OCI-LY7 (cell line): Measurements from ENCODE around the gene MEGF6. TPM values are rescaled to one million over a fixed set of nuclear protein-coding genes. Genes with fewer than 3 reads are reported as not detected.

Experiments
- BruUV-seq: library from RNA; stranded (reverse); fragments of 400-500 nt; replicated peaks from 2 replicates; lab custom pipeline; 2021; lab: Mats Ljungman, UMichigan
- CTCF ChIA-PET: fragments of 300-600 bp; sonication (Branson Sonifier 250); formaldehyde crosslinking; loops from one replicate; lab custom pipeline; 2022; ENCODE audit warnings: antibody characterized with exemption; ENCODE audit not compliant: unreplicated experiment; lab: Charles Lee
- POLR2A ChIA-PET: fragments of 300-600 bp; sonication (Branson Sonifier 250); formaldehyde crosslinking; loops from one replicate; lab custom pipeline; 2022; ENCODE audit warnings: antibody characterized with exemption; lab: Charles Lee
- DNase-seq: peaks from one replicate; pipeline ENCODE4 v3.0.0-alpha.2; 2015; ENCODE audit warnings: low spot score
- H2AFZ ChIP-seq: fragments of 200-600 bp; sonication (generic), shearing (Covaris generic); 2 replicates; pipeline ENCODE4 v1.6.1; 2014; ENCODE audit warnings: mild to moderate bottlenecking, antibody characterized with exemption, low read length, moderate library complexity
- H3K27ac ChIP-seq: fragments of 200-600 bp; sonication (generic); 2 replicates; pipeline ENCODE4 v1.5.1; 2014; ENCODE audit warnings: mixed run types, low read depth, mild to moderate bottlenecking, moderate library complexity, low read length, inconsistent platforms; ENCODE audit not compliant: poor library complexity, severe bottlenecking
- H3K36me3 ChIP-seq: fragments of 200-600 bp; sonication (generic); 2 replicates; pipeline ENCODE4 v1.6.1; 2014; ENCODE audit warnings: mild to moderate bottlenecking, antibody characterized with exemption, low read length, moderate library complexity, mixed read lengths; ENCODE audit not compliant: insufficient read depth
- H3K4me1 ChIP-seq: fragments of 200-600 bp; sonication (generic); 2 replicates; pipeline ENCODE4 v1.5.1; 2014; ENCODE audit warnings: mild to moderate bottlenecking, low read length; ENCODE audit not compliant: insufficient read depth, poor library complexity, severe bottlenecking
- H3K4me2 ChIP-seq: fragments of 200-600 bp; sonication (generic); 2 replicates; pipeline ENCODE4 v1.6.1; 2014; ENCODE audit warnings: mild to moderate bottlenecking, low read length
- H3K4me3 ChIP-seq: fragments of 200-600 bp; sonication (generic); 2 replicates; pipeline ENCODE4 v1.5.1; 2014; ENCODE audit warnings: mild to moderate bottlenecking, low read depth, low read length; ENCODE audit not compliant: poor library complexity, severe bottlenecking
- H3K79me2 ChIP-seq: fragments of 200-600 bp; sonication (generic); 2 replicates; pipeline ENCODE4 v1.6.1; 2016; ENCODE audit warnings: low read depth, mild to moderate bottlenecking, low read length, moderate library complexity, mixed read lengths; ENCODE audit not compliant: insufficient read depth
- H3K9me2 ChIP-seq: fragments of 200-600 bp; sonication (generic); 2 replicates; pipeline ENCODE4 v1.6.1; 2016; ENCODE audit warnings: mild to moderate bottlenecking, low read length, mixed read lengths; ENCODE audit not compliant: insufficient read depth
- H3K9me3 ChIP-seq: fragments of 200-600 bp; sonication (generic); 2 replicates; pipeline ENCODE4 v1.6.1; 2014; ENCODE audit warnings: mild to moderate bottlenecking, mixed run types, low read length, mixed read lengths
- H4K20me1 ChIP-seq: fragments of 200-600 bp; sonication (generic); 2 replicates; pipeline ENCODE4 v1.6.1; 2014; ENCODE audit warnings: mild to moderate bottlenecking, antibody characterized with exemption, low read length, moderate library complexity, mixed read lengths; ENCODE audit not compliant: insufficient read depth
- CTCF ChIP-seq: fragments of 200-600 bp; sonication (generic); conservative IDR thresholded peaks from 2 replicates; pipeline ENCODE4 v1.5.1; 2014; ENCODE audit warnings: mild to moderate bottlenecking, antibody characterized with exemption, low read length, moderate library complexity, mixed read lengths
- EZH2phosphoT487 ChIP-seq: fragments of 200-600 bp; sonication (generic); IDR thresholded peaks from 2 replicates; pipeline ENCODE4 v1.6.1; 2018; ENCODE audit warnings: low read depth, borderline replicate concordance, mild to moderate bottlenecking, mixed run types, antibody characterized with exemption, low read length, moderate library complexity, mixed read lengths
- intact Hi-C: fragments of 100-400 bp; cut with micrococcal nuclease; formaldehyde crosslinking; loops from one replicate; pipeline ENCODE4 v1.10.0; 2022; ENCODE audit not compliant: unreplicated experiment
- total RNA-seq, 2 experiments: library from RNA; depleted of rRNA in 1 of 2; stranded (reverse); fragments of >200 nt in 1 of 2; shearing (Covaris generic) in 1 of 2; gene quantifications; 2 replicates each; pipeline ENCODE4 v1.2.3, GENCODE V29; 2014 to 2022

MEGF6 gene
- total RNA-seq, 2 experiments from 2014 or later = 0.15 to 0.32 TPM

- Histone ChIP-seq H2AFZ (no peak overlapping the region), H3K36me3 (no peaks in the 10 kb centered on the region), H3K4me2 (no peak overlapping the region), H3K4me3 (no peak overlapping the region), H3K9me3 (no peaks in the 10 kb centered on the region), H3K9me2 (no peaks in the 10 kb centered on the region), H3K27ac (no peak overlapping the region), H4K20me1 (no peaks in the 10 kb centered on the region), H3K79me2 (no peaks in the 10 kb centered on the region), H3K4me1 (peaks cover 6% of the 10 kb centered on the region)
- intact Hi-C loops = loop anchor here (2.0 kb wide), 2 partner anchors 106 to 166 kb away; no protein-coding TSS in a partner anchor
- ChIA-PET CTCF (interaction anchor here (1.1 kb wide), 1 partner anchor 106 kb away, joined by 4 read pairs; no protein-coding TSS in a partner anchor), POLR2A (no interaction called here)
- no TSS peak for BruUV-seq
- TF ChIP-seq EZH2phosphoT487 = no peak
- no peak for TF ChIP-seq CTCF
- no peak for DNase-seq
These were observed 7.2 kb upstream of the MEGF6 start for GRCh38 chr1:3618531-3618880.

GRCh38 chr1:3617806-3618345 lies 6.6 kb upstream of the MEGF6 start:
- ChIA-PET CTCF (no interaction called here), POLR2A (no interaction called here)
- H3K4me3 ChIP-seq = no peak overlapping the region
- no TSS peak for BruUV-seq
- no peak for TF ChIP-seq EZH2phosphoT487
- TF ChIP-seq CTCF = no peak
- no peak overlapping the region for H3K27ac ChIP-seq
- H3K9me3 ChIP-seq = no peaks in the 10 kb centered on the region
- no peaks in the 10 kb centered on the region for H3K79me2 ChIP-seq
- DNase-seq = no peak
- H3K4me1 ChIP-seq = peaks cover 4% of the 10 kb centered on the region
- H3K36me3 ChIP-seq = no peaks in the 10 kb centered on the region
- no peak overlapping the region for H2AFZ ChIP-seq
- no peak overlapping the region for H3K4me2 ChIP-seq
- no peaks in the 10 kb centered on the region for H4K20me1 ChIP-seq
- H3K9me2 ChIP-seq = no peaks in the 10 kb centered on the region
- intact Hi-C loops = loop anchor here (2.0 kb wide), 2 partner anchors 107 to 165 kb away; no protein-coding TSS in a partner anchor

GRCh38 chr1:3616861-3617260 lies 5.6 kb upstream of the MEGF6 start:
- Histone ChIP-seq H3K9me2 (no peaks in the 10 kb centered on the region), H3K4me2 (no peak overlapping the region), H2AFZ (no peak overlapping the region), H3K27ac (no peak overlapping the region), H3K4me3 (no peak overlapping the region), H3K9me3 (no peaks in the 10 kb centered on the region), H4K20me1 (no peaks in the 10 kb centered on the region), H3K36me3 (no peaks in the 10 kb centered on the region), H3K79me2 (no peaks in the 10 kb centered on the region), H3K4me1 (peaks cover 4% of the 10 kb centered on the region)
- no TSS peak for BruUV-seq
- ChIA-PET POLR2A (interaction anchor here (0.6 kb wide), 1 partner anchor 12 kb away, joined by 3 read pairs; no protein-coding TSS in a partner anchor), CTCF (interaction anchor here (0.6 kb wide), 2 partner anchors 58 to 347 kb away, joined by 4 to 10 read pairs; no protein-coding TSS in a partner anchor)
- TF ChIP-seq CTCF (no peak), EZH2phosphoT487 (no peak)
- intact Hi-C loops = no loop called here
- no peak for DNase-seq
